ENCODE results near the gene MTA1.

MTA1 gene

DNA sequence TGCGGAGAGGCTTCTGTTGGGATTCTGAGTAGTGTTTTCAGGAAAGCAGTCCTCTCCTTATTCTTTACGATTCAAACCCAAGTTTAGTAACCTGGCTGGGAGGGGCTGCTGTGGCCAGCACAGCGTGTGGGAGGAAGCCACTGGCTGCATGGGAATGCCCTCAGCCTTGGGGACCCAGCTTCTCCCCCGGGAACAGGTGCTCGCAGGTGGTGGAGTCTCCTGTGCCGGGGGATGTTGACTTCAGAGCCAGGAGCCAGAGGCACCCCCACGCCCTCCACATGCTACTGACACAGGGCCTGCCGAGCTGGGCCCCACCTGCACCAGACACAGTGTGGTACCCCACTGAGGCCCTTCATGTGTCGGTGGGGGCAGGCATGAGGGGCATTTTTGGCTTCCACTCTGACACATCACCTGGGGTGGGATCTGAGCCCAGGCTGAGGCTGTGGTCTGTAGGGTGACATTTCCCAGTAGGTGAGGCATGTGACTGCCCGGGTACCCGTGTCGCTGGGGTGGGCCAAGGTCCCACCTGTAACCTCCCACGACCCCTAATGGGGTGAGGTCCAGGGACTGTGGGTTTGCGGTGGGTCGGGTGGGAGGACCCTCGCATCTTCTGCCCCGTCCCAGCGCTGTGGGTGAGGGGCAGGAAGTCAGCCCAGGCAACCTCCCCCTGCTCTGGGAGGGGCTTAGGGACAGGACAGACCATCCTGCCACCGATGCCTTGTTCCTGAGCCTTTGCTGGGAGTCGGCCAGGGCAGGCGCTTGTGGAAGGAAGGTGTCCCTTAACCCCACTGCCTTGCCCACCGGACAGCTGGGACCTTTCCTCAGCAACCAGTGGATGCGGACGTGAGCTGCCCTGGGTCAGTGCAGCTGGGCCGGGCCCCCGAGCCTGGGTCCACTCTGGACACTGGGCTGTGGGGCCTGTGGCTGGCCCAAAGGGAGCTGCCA, 26.5 kb downstream of the MTA1 start:
- DNase-seq (ENCODE audit: low spot score): no peak

DNA sequence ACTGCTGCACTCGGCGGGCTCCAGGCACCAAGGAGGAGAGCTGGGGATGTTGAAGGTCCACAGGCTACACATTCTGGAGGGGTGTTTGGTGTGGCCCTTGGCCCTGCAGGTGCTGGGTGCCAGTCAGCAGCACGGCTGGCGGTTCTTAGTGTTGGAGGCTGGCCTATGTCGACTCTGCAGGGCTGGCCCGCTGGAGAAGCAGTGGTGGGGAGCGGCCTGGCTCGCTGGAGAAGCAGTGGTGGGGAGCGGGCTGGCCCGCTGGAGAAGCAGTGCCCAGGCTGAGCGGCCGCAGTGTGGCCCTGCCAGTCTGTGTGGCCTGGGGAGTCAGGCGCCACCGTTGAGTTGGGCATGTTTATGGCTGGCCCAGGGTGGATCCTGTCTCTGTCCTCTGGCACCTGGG, 27.3 kb downstream of the MTA1 start:
- no peak for DNase-seq (ENCODE audit: low spot score)

DNA sequence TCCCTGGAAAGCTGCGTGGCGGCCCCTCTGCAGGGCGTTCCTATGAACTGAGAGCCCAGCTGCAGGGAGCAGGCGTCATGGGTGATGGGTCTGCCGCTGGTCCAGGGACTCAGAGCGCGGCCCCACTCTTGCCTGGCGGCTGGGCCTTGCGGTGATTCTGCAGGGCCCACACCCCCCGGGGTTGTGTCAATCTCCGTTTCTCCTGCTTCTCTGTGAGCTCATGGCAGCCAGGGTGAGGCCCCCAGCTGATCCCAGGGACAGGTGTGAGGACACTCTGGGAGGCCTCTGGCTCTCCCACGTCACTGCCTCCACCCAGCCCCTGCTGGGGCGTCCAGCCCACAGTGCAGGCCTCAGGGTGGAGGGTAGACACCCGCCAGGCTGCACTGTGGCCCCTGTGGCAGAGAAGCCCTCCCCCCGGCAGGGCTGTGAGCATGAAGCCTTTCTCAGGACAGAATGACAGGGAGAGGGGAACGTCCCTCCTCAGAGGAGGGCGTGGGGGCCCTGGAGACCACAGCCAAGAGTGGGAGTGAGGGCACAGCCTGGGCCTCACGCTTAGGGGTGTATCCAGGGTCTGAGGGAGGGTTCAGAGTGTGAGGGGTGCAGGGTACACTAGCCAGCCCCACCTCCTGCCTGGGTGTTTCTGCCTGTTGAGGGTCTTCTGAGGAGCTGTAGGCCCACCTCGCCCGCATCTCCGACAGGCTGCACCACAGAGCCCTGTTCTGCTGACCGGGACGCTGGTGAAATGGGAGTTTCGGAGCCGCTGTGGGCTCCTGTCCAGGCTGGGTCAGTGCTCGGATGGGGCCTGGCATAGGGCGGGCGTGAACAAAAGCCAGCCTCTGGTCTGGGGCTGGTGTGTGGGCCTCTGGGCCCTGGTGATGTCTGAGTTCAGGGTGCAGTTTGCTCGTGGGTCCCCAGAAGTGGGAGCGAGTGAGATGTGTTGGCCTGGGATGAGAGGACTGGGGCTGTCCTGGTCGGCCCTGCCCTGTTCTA, 28.3 kb downstream of the MTA1 start:
- no peak for DNase-seq (ENCODE audit: low spot score)

DNA sequence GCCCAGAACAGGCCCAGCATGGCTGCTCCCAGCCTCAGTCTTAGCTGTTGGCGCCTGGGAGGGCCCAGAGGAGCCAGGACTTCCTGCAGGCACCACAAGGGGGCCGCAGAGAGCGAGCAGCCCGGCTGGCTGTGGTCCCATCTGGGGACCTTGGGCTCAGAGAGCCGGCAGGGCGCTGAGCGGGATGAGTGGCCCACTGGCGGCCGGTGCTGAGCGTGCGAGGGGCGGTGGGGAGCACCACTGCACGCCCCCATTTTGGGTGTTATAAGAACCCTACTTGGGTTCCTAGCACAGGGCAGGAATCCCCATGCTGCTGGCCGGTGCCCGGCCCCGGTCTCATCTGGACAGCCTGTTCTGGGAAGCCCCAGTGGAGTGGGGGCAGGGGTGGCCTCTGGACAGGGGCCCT, 29.1 kb downstream of the MTA1 start:
- DNase-seq (ENCODE audit: low spot score): peak; percentile 96

DNA sequence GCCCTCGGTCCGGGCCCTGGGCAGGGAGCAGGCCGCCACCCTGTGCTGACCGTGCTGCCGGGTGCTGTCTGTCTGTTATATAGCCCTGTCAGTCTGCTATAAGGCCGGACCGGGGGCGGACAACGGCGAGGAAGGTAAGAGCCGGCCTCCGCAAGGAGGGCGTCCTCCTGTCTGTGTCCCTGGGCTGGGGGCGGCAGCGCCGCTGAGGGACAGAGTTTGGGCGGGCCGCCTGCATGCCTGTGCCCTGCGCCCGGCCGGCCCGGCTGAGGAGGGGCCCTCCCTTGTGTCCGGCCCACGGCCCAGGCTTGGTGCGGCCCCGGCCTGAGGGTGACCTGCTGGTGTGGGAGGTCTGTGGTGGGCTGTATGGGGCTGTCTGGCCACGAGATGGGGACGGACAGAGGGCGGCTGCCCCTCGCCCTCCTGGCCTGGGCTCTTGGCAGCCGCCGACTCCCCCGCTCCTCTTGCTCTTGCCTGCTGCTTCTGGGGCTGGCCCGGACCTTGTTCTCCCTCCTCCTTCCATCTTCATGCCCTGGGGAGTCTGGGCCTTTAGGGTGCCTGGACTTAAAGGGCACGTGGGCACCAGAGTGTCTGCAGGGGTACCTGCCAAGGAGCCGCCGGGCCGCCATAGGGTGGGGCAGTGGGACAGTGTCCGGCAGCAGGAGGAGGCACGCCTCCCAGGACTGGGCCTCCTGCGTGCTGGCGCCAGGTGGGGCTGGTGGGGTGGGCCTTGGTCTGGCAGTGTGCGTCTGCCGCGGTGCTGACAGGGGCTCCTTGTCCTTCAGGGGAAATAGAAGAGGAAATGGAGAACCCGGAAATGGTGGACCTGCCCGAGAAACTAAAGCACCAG, 29.9 kb downstream of the MTA1 start:
- no peak for DNase-seq (ENCODE audit: low spot score)

DNA sequence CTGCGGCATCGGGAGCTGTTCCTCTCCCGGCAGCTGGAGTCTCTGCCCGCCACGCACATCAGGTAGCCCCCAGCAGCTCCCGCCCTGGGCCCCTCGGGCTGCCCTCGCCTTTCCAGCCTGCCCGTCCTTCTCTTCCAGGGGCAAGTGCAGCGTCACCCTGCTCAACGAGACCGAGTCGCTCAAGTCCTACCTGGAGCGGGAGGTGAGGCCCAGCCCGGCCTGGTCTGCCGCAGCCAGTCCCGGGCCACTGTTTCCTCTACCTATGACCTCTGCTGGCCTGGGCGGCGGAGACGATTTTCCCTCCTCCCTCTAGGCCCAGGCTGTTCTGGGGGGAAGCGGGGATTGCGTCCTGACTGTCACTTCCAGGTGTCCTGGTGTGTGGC, 30.5 kb downstream of the MTA1 start:
- no peak for DNase-seq (ENCODE audit: low spot score)

DNA sequence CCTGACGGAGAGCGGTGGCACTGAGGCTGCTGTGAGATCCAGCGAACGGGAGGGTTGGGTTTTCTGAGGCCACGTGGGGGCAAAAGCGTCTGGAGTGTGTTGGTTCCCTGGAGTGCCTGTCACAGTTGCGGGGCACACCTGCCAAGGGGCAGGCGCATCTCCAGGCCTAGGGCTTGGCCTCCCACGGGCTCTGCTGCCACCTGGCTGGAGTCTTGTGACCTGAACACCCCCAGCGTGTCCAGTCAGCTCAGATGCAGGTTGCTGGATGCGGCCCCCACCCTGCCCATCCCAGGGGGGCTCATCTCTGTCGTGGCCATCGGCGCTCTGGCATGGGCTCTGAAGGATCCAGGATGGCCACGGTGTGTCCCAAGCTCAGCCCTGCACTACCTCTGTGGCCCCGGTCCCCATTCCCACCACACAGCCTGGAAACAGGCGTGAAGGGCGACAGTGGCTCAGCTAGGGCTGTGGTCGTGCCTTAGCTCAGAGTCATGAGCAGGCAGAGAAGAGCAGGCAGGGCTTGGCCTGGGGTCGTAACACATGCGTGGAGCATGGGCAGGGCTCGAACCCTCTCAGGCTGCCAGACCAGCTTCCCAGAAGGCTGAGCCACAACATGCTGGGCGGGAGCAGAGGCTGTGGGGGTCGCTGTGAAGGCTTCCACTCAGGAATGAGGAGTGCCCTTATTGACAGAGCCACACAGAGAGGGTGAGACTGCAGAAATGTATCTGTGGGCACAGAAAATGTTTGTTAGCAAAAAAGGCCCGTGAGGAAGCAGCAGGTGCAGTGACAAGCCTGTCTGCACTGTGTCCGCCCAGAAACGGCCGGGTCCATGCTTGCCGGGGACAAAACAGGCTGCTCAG, 31.5 kb downstream of the MTA1 start:
- DNase-seq (ENCODE audit: low spot score): no peak

DNA sequence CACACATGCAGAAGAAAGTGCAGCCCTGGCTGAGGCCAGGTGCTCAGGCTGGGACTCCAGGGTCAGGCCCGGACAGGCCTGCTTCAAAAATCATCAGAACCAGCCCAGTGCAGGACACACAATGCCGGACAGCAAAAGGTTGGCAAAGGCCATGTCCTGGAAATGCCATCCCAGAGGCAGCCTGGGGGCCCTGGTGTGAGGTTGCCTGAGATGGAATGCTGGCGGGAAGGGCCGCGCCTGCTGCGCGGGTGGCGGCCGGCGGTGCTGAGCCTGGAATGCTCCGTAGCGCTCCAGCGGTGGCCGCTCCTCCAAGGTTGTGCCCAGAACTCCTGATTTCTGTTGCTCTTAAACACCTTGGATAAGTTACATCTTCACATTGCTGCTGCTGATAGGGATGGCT, 33.3 kb downstream of the MTA1 start:
- DNase-seq (ENCODE audit: low spot score): no peak

DNA sequence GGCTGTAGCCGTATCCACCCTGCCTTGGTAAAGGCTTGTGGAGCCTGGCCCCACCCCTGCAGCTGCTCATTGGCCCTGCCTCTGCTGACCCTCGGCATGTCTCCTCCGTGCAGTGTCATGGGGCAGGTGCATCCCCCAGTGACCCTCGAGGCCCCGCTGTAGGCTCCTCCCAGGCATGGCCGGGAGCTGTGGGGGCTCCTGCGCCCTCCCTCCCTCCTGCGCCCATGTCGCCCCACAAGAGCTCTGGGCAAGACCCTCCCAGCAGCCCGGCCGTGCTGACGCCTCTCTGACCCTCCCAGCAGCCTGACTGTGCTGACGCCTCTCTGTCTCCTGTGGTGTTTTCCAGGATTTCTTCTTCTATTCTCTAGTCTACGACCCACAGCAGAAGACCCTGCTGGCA, 34.2 kb downstream of the MTA1 start:
- no peak for DNase-seq (ENCODE audit: low spot score)

DNA sequence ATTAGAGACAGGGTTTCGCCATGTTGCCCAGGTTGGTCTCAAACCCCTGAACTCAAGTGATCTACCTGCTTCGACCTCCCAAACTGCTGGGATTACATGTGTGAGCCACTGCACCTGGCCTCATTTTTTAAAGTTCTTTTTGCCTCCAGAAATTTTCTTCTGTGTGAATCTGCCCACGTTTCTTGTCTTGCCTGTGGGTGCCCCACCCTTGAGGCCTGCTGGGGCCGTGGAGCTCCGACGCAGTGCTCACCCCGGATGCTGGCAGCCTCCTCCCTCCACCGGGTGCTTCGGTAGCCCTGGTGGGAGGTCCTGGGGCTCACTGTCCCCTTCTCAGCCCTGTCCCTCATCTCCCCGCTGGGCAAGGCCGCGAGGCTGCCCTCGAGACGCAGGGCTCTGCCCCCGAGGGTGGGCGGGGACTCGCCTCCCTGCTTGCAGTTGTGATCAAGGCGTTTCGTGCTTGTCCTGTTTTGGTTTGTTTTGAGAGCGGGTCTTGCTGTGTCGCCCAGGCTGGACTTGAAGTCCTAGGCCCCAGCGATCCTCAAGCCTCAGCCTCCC, 35.5 kb downstream of the MTA1 start:
- DNase-seq (ENCODE audit: low spot score): no peak

DNA sequence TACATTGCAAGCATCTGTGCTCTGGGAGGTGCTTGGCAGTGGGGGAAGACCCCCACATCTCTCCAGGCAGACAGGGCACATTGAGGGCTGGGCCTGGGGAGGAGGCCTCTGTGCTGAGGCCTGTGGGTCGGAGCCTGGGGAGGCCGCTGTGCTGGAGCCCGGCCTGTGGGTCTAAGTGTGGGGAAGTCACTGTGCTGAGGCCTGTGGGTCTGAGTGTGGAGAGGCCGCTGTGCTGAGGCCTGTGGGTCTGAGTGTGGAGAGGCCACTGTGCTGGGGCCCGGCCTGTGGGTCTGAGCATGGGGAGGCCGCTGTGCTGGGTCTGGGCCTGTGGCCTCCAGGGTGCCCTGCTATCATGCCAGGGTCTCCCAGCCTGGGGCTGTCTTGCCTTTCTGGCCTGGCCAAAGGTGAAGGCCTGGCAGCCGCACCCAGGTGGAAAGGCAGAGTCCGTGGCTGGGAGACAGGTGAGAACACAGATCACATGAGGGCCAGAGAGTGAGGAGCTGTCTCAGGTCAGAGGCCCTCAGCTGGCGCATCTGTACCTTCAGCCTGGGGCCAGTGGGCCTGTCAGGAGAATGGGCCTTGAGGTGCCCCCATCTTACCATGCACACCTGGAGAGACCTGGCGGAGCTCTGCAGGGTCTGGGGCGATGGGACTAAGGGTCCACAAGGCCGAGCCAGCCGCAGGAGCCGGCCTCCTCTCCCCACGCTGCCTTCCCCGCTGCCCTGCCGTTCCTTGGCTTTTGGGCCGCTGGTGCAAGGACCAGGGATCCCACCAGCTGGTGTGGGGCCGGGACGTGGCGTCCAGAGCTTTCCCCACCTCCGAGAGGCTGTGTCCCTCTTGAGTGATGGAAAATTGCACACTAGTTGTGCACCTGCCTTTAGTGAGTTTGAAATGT, 36.4 kb downstream of the MTA1 start:
- no peak for DNase-seq (ENCODE audit: low spot score)

DNA sequence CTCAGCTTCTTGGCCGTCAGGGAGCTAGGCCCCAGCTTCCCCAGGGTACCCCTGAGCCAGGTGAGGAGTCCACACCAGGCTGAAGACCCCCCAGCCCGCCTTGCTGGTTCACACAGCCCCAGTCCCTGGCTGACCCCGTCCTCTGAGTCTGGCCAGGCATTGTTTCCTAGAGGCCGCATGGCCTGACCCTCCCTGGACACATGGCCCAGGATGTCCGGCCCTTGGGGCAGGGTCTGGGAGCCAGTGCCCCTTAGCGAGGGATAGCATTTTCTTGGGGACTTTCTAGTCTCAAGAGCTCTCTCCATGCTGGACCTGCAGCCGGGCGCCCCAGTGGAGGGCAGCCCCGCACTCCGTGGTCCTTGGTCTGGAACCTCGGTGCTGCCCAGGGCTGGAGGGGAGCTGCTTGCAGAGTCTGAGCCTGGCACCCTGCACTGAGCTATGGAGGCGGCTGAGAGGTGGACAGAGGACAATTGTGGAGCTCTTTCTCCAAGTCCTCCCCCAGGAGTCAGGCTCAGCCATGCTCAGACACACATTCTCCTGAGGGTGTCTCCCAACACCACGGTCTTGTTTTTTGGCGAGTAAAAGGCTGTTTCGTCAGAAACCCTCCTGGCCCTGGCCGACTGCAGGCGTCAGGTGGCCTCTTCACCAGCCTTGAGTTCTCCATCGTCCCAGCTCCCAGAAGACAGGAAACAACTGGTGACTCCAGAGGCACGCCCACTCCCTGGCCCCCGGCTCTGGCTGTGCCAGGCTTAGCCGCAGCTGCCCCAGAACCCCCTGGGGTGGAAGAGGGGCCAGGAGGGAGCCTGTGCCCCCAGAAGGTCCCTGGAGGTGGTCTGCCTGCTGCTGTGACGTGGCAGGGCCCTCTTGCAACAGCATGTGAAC, 37.4 kb downstream of the MTA1 start:
- DNase-seq (ENCODE audit: low spot score): no peak

DNA sequence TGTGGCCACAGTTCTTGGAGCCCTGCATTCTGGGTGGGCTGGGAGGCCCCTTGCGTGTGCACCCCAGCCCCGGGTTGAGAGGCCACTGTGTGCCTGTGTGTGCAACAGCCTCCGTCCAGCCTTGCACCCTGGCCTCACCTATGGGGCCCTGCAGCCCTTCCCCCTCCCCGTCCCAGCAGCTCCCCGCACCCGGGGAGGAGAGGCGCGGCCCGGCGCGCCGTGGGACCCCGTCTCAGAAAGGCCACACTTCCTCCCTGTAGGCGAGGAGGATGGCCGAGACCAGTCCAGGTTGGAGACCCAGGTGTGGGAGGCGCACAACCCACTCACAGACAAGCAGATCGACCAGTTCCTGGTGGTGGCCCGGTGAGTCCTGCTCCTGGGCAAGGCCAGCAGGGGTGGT, 38.4 kb downstream of the MTA1 start:
- DNase-seq (ENCODE audit: low spot score): no peak

DNA sequence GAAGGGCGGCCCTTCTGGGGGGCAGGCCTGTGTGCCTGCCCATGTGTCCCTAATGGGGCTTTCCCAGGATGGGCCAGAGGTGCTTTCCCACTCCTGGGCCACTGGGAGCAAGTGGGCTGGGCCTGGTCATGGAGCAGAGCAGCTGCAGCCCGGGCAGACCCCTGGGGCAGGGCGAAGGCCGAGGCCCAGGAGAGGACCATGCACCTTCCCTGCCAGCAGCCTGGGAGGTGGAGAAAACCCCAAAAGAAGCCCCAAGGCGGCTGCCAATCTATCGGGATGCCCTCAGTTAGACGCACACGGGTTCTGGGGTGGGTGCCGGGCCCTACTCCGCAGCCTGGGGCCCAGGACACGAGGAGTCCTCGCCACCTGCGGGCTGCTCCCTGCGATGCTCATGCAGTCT, 38.9 kb downstream of the MTA1 start:
- no peak for DNase-seq (ENCODE audit: low spot score)

DNA sequence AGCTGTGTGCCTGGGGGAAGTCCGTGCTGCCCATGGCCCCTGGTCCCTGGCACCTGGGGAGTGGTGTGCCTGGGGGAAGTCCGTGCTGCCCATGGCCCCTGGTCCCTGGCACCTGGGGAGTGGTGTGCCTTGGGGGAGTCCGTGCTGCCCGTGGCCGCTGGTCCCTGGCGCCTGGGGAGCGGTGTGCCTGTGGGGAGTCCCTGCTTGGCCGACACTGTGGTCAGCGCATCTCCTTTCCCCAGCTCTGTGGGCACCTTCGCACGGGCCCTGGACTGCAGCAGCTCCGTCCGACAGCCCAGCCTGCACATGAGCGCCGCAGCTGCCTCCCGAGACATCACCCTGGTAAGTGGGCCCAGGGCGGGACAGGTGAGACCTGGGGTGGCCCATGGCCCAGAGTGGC, 40.5 kb downstream of the MTA1 start:
- DNase-seq (ENCODE audit: low spot score): no peak

DNA sequence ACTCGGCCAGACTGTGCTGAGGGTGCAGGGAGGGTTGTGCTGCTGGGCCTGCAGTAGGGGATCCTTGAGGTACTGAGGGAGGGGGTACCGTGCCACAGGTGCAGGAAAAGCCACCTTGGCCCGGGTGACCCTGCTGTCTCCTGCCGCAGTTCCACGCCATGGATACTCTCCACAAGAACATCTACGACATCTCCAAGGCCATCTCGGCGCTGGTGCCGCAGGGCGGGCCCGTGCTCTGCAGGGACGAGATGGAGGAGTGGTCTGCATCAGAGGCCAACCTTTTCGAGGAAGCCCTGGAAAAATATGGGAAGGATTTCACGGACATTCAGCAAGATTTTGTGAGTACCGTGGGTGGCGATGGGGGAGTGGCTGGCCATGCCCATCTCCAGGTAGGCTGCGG, 41.0 kb downstream of the MTA1 start:
- no peak for DNase-seq (ENCODE audit: low spot score)

DNA sequence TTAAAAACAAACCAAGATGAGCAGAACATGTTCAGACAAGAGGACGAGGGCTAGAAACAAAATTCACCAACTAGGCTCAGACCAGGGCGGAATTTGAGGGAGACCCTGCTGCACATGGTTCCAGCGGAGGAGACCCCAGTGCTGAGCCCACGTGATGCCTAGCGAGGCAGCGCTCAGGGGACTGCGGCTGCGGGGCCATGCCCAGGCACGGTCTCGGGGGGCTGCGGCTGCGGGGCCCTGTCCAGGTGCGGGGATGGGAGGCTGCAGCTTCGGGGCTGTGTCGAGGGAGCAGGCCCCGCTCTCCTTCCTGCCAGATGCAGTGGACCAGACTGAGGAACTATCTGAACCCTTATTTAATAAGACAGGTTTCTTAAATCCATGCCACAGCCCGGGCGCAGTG, 42.3 kb downstream of the MTA1 start:
- DNase-seq (ENCODE audit: low spot score): no peak

DNA sequence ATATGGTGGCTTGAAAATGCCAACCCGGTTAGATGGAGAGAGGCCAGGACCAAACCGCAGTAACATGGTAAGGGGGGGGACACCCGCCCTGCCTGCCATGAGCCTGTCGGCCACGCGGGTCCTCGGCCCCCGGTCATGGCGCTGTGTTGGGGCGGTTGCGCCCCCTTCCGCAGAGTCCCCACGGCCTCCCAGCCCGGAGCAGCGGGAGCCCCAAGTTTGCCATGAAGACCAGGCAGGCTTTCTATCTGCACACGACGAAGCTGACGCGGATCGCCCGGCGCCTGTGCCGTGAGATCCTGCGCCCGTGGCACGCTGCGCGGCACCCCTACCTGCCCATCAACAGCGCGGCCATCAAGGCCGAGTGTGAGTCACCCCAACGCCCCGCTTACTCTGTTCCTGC, 44.9 kb downstream of the MTA1 start:
- DNase-seq (ENCODE audit: low spot score): no peak
